Stimulated activated CD4-positive, alpha-beta T cell treated with anti-CD3 and anti-CD28 coated beads, Interleukin-12 subunit alpha, Interleukin-12 subunit beta, amount 100 ng/mL, for 48 hours (primary cell): ENCODE results near the gene ANK3.
A peak's percentile ranks its signal among the peaks of the same experiment; 100 is the strongest.

Source experiments
- DNase-seq, 3 donors: peaks; one replicate each; pipeline ENCODE4 v3.0.0-alpha.2; 2020; ENCODE audit warnings: low read depth in 2 of 3, low spot score in 1 of 3

The ANK3 gene

GRCh38 chr10:60414111-60414510 lies 24.4 kb upstream of the ANK3 start:
- no peak for DNase-seq

- no peak for DNase-seq
These were observed 23.8 kb upstream of the ANK3 start for GRCh38 chr10:60413306-60414012.

- no peak for DNase-seq
These were observed 21.3 kb upstream of the ANK3 start for GRCh38 chr10:60410970-60411369.

- no peak for DNase-seq
These were observed 19.5 kb upstream of the ANK3 start for GRCh38 chr10:60409202-60409601.

- DNase-seq, result no peak
These were observed 16.5 kb upstream of the ANK3 start for GRCh38 chr10:60406182-60406581.

- DNase-seq, result no peak
These were observed 15.5 kb upstream of the ANK3 start for GRCh38 chr10:60405172-60405571.

- no peak for DNase-seq
These were observed 13.6 kb upstream of the ANK3 start for GRCh38 chr10:60403168-60403873.

- DNase-seq, result no peak
These were observed 10.7 kb upstream of the ANK3 start for GRCh38 chr10:60400366-60400765.

GRCh38 chr10:60399328-60399727 lies 9.7 kb upstream of the ANK3 start:
- DNase-seq, result no peak

- DNase-seq, result no peak
These were observed 8.1 kb upstream of the ANK3 start for GRCh38 chr10:60397792-60398191.

GRCh38 chr10:60396766-60397165 lies 7.1 kb upstream of the ANK3 start:
- no peak for DNase-seq

- DNase-seq, result no peak
These were observed 6.0 kb upstream of the ANK3 start for GRCh38 chr10:60395711-60396110.

GRCh38 chr10:60394446-60394845 lies 4.8 kb upstream of the ANK3 start:
- DNase-seq, result peak in 1 of 3 donors; percentile 13

GRCh38 chr10:60390224-60390626 lies 550 bp upstream of the ANK3 start:
- DNase-seq, result no peak

GRCh38 chr10:60388709-60389301 lies 870 bp downstream of the ANK3 start:
- peak in 1 of 3 donors; percentile 5 for DNase-seq

GRCh38 chr10:60388116-60388625 lies 1.5 kb downstream of the ANK3 start:
- no peak for DNase-seq

GRCh38 chr10:60387531-60387930 lies 2.1 kb downstream of the ANK3 start:
- no peak for DNase-seq

GRCh38 chr10:60385399-60385738 lies 4.3 kb downstream of the ANK3 start:
- DNase-seq, result no peak

GRCh38 chr10:60384708-60385398 lies 4.8 kb downstream of the ANK3 start:
- DNase-seq, result no peak

- DNase-seq, result no peak
These were observed 5.7 kb downstream of the ANK3 start for GRCh38 chr10:60384011-60384410.

GRCh38 chr10:60382946-60383681 lies 6.6 kb downstream of the ANK3 start:
- DNase-seq, result no peak
